ENCODE data around the gene CYTH4.

GRCh38 chr22:37306494-37306829, 24.2 kb downstream of the CYTH4 start:
- TF ChIP-seq CTCF (IDR thresholded peaks at IDR 0.05) (no peak), POLR2A (IDR thresholded peaks at IDR 0.05) (no peak)
